GM10266 (cell line): Measurements from ENCODE around the gene TRERF1.

Experiments
- DNase-seq: peaks from one replicate; pipeline ENCODE4 v3.0.0; 2012; ENCODE audit errors: extremely low spot score
- TF ChIP-seq, protein P1 (sequence below): IDR thresholded peaks from 2 replicates; pipeline ENCODE4 v1.5.1; 2012; ENCODE audit warnings: mild to moderate bottlenecking, low read depth; ENCODE audit not compliant: control insufficient read depth, insufficient read depth; ENCODE audit errors: missing control alignments

TRERF1 gene

GRCh38 chr6:42321976-42322375, 129.8 kb downstream of the TRERF1 start:
- TF ChIP-seq, protein P1, sequence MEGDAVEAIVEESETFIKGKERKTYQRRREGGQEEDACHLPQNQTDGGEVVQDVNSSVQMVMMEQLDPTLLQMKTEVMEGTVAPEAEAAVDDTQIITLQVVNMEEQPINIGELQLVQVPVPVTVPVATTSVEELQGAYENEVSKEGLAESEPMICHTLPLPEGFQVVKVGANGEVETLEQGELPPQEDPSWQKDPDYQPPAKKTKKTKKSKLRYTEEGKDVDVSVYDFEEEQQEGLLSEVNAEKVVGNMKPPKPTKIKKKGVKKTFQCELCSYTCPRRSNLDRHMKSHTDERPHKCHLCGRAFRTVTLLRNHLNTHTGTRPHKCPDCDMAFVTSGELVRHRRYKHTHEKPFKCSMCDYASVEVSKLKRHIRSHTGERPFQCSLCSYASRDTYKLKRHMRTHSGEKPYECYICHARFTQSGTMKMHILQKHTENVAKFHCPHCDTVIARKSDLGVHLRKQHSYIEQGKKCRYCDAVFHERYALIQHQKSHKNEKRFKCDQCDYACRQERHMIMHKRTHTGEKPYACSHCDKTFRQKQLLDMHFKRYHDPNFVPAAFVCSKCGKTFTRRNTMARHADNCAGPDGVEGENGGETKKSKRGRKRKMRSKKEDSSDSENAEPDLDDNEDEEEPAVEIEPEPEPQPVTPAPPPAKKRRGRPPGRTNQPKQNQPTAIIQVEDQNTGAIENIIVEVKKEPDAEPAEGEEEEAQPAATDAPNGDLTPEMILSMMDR, result no peak
- DNase-seq, result no peak

DNA sequence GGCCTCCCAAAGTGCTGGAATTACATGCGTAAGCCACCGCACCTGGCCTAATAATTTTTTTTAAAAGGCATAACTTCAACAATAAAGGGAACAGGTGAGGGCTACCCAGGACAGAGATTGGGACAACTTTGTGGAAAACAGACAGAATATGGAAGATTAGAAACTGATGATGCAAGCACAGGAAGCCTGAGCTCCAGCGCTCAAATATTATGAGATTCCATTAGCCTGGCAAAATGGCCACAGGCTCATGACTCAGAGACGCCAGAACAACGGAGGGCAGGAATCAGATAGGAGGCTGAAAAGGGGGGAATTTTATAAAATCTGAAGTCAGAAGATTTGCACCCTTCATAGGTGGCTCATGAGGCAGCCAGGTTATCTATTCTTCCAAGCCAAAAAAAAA, 131.0 kb downstream of the TRERF1 start:
- TF ChIP-seq, protein P1, result no peak
- no peak for DNase-seq

DNA sequence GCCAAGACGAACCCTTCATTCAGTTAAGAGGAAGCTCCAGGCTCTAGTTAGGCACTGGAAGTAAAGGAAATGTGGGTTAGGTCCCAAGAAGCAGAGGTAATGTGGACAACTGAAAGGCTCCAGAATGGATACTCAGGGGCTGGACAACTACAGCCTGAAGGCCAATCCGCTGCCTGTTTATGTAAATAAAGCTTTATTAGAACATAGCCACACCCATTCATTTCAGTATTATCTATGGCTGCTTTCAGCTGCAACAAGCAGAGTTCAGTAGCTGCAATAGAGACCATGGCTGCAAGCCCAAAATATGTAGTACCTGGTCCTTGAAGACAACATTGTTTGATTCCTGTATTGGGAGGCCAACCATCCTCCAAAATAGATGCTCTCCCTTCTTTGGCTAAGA, 133.2 kb downstream of the TRERF1 start:
- DNase-seq, result no peak
- TF ChIP-seq, protein P1, result no peak

GRCh38 chr6:42316981-42317380, 134.7 kb downstream of the TRERF1 start:
- DNase-seq, result no peak
- TF ChIP-seq, protein P1, result no peak

DNA sequence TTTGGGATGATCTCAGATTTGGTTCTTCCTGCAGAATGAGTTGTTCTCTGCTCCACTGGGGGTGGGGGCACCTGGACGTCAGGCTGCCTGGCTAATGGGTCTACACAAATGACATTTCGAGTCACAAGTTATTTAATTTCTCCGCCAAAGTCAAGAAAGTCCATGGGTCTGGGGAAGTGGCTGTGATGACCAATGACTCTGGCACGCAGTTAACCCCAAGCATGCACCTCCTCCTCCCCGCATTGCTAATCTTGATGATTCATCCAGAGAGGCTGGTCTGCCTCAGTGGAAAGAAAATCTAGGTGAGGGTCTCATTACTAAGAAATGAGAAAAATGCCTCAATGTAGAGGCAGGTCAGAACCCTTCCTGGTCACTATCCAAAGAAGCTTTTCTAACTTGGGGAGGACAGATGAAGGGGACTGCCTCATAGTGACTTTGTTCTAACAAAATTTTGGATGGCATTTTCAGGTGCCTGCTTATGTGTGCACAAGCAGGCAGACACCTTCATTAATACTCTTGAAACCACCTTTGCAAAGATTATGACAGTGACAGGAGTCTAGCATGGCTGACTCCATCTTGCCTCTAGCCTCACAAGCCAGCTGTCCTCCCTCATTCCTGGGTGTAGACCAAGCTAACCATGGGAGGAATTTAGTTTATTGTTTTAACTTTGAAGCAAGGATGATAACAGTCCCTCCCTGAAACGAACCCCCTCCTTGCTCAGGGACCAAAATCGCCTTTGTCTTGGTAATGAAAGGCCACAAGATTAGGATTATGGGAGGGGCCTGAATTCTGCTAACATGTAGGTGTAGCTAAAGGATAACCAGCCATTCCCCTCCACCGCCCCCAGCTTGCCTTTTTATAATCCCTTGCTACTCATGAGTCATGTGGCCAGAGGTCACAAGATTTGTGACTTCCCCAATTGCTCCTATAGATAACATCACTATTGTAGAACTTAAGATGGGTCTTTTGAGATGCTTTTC, 135.4 kb downstream of the TRERF1 start:
- DNase-seq, result no peak
- TF ChIP-seq, protein P1, result no peak

GRCh38 chr6:42315259-42315990, 136.3 kb downstream of the TRERF1 start:
- DNase-seq, result no peak

More at GRCh38 chr6:42315259-42315990, 136.3 kb downstream of the TRERF1 start:
- TF ChIP-seq, protein P1, result no peak
